ENCODE results near the gene TAGLN3.

The TAGLN3 gene

GRCh38 chr3:111967651-111968274 lies 31.0 kb upstream of the TAGLN3 start:
- Histone ChIP-seq H3K4me1 (ENCODE audit: control insufficient read depth, insufficient read depth, low read length) (no peaks in the 10 kb centered on the region), H3K4me3 (ENCODE audit: low read depth, low read length) (no peak overlapping the region), H3K9me3 (ENCODE audit: control insufficient read depth, insufficient read depth, low read depth, low read length) (no peaks in the 10 kb centered on the region), H3K27ac (ENCODE audit: extremely low read depth, low read depth, low read length) (no peak overlapping the region), H3K36me3 (ENCODE audit: control insufficient read depth in 2 of 2, insufficient read depth in 1 of 2, low read length in 2 of 2) (no peaks in the 10 kb centered on the region)
- CTCF ChIA-PET = interaction anchor here (0.6 to 6.0 kb wide), 33 partner anchors 8 to 1127 kb away, joined by 3 to 107 read pairs (median 4); partner anchors contain the start of gene ABHD10
- POLR2A ChIA-PET = interaction anchor here (0.9 to 1.6 kb wide), 2 partner anchors 11 to 250 kb away, joined by 4 to 6 read pairs; partner anchors contain the start of gene ABHD10
- 0 out of 2 replicates have a peak, but pooled peaks have one; percentile 10 for TF ChIP-seq PRDM10 (tag by site-specific recombination; IDR thresholded peaks at IDR 0.05)
- no peak for TF ChIP-seq ZNF48 (tag by site-specific recombination; IDR thresholded peaks at IDR 0.05)
- TF ChIP-seq ZNF10 (tag by site-specific recombination; IDR thresholded peaks at IDR 0.05) = no peak
- no peak for TF ChIP-seq ZNF324 (tag by site-specific recombination; IDR thresholded peaks at IDR 0.05)
- no peak for TF ChIP-seq ZNF704 (tag by site-specific recombination; IDR thresholded peaks at IDR 0.05)
- TF ChIP-seq MZF1 (tag by site-specific recombination; IDR thresholded peaks at IDR 0.05; ENCODE audit: borderline replicate concordance) = no peak
- no peak for TF ChIP-seq ZNF112 (tag by site-specific recombination; IDR thresholded peaks at IDR 0.05)
- no peak for TF ChIP-seq ZNF404 (tag by site-specific recombination; IDR thresholded peaks at IDR 0.05)
- TF ChIP-seq ZNF629 (tag by site-specific recombination; IDR thresholded peaks at IDR 0.05) = 0 out of 2 replicates have a peak, but pooled peaks have one; percentile 21
- TF ChIP-seq ZNF354C (tag by site-specific recombination; IDR thresholded peaks at IDR 0.05; ENCODE audit: borderline replicate concordance, low read depth) = no peak
- no peak for TF ChIP-seq ZNF416 (tag by site-specific recombination; IDR thresholded peaks at IDR 0.05)
- TF ChIP-seq ZNF521 (tag by site-specific recombination; IDR thresholded peaks at IDR 0.05) = no peak
- peak; percentile 53; the same call in 1 of the 2 replicates for TF ChIP-seq ZNF366 (tag by site-specific recombination; conservative IDR thresholded peaks at IDR 0.05)
- TF ChIP-seq ZNF596 (tag by site-specific recombination; IDR thresholded peaks at IDR 0.05) = no peak
- peak; percentile 37; the same call in 1 of the 2 replicates for TF ChIP-seq PRDM1 (tag by site-specific recombination; IDR thresholded peaks at IDR 0.05)
- no peak for TF ChIP-seq ZNF660 (tag by site-specific recombination; IDR thresholded peaks at IDR 0.05)
- TF ChIP-seq ZNF488 (tag by site-specific recombination; IDR thresholded peaks at IDR 0.05) = no peak
- peak; percentile 38; the same call in 1 of the 2 replicates for TF ChIP-seq SCRT1 (tag by site-specific recombination; IDR thresholded peaks at IDR 0.05; ENCODE audit: borderline replicate concordance)
- TF ChIP-seq CTCF (tag by site-specific recombination; IDR thresholded peaks at IDR 0.05) = peak; percentile 55; the same call in 1 of the 2 replicates
- TF ChIP-seq RBAK (tag by site-specific recombination; IDR thresholded peaks at IDR 0.05) = no peak
- TF ChIP-seq KLF17 (tag by site-specific recombination; IDR thresholded peaks at IDR 0.05) = no peak
- 0 out of 2 replicates have a peak, but pooled peaks have one; percentile 37 for TF ChIP-seq ZBTB48 (tag by site-specific recombination; IDR thresholded peaks at IDR 0.05)
- no peak for TF ChIP-seq ZNF610 (tag by site-specific recombination; IDR thresholded peaks at IDR 0.05; ENCODE audit: borderline replicate concordance)
- TF ChIP-seq SCRT2 (tag by site-specific recombination; IDR thresholded peaks at IDR 0.05) = peak; percentile 35; the same call in 1 of the 2 replicates
- TF ChIP-seq ZNF654 (tag by site-specific recombination; IDR thresholded peaks at IDR 0.05; ENCODE audit: low read depth) = peak; percentile 72
- no peak for TF ChIP-seq ZNF830 (tag by site-specific recombination; IDR thresholded peaks at IDR 0.05; ENCODE audit: low read depth)
- TF ChIP-seq ATF2 (tag by site-specific recombination; IDR thresholded peaks at IDR 0.05; ENCODE audit: low read depth) = no peak
